HK-2 (cell line): ENCODE measurements around the gene KCNH1.

Experiments
- DNase-seq: peaks from one replicate; pipeline ENCODE4 v3.0.0-alpha.2; 2018; ENCODE audit not compliant: unreplicated experiment

The KCNH1 gene, protein sequence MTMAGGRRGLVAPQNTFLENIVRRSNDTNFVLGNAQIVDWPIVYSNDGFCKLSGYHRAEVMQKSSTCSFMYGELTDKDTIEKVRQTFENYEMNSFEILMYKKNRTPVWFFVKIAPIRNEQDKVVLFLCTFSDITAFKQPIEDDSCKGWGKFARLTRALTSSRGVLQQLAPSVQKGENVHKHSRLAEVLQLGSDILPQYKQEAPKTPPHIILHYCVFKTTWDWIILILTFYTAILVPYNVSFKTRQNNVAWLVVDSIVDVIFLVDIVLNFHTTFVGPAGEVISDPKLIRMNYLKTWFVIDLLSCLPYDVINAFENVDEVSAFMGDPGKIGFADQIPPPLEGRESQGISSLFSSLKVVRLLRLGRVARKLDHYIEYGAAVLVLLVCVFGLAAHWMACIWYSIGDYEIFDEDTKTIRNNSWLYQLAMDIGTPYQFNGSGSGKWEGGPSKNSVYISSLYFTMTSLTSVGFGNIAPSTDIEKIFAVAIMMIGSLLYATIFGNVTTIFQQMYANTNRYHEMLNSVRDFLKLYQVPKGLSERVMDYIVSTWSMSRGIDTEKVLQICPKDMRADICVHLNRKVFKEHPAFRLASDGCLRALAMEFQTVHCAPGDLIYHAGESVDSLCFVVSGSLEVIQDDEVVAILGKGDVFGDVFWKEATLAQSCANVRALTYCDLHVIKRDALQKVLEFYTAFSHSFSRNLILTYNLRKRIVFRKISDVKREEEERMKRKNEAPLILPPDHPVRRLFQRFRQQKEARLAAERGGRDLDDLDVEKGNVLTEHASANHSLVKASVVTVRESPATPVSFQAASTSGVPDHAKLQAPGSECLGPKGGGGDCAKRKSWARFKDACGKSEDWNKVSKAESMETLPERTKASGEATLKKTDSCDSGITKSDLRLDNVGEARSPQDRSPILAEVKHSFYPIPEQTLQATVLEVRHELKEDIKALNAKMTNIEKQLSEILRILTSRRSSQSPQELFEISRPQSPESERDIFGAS

DNA sequence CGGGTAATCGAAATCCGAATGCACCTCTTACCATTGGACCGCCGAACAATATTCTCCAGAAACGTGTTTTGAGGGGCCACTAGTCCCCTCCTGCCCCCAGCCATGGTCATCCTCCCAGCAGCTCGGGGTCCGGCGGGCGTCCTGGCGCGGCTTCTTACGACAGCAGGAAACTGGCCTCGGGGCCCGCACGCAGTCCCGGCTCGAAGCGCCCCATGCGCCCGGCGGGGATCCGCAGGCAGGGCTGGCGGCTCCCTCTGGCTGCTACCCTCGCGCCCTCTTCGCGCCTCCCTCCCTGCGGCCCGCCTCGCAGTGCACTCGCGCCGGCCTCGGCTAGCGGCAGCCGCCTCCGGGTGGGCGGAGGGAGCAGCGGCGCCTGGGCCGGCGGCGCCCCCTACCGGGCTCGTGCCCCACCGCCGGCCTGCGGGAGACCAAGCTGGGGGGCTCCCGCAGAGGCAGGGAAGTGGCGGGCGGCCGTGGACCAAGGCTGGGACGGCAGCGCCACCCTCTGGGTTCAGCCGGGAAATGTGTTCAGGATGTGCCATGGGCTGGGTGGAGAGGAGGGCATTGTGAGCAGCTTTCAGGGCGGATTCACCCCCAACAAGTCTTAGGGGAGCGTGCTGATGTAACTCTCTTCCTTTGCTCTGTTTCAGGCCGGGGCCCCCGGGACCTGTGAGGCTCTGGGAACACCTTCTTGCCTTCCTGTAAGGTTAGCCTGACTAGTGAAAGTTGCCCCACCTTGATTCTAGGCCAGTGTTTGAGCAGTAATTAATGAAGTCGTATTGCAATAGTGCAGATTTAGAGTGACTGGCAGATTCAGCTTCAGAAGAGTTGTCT, at the start of gene KCNH1:
Gene KCNH1, minus strand, starts transcription at position 313 of the 834 bp plus-strand sequence. Its CDS starts 203 bp downstream, at position 110.
- DNase-seq = peak; percentile 96

DNA sequence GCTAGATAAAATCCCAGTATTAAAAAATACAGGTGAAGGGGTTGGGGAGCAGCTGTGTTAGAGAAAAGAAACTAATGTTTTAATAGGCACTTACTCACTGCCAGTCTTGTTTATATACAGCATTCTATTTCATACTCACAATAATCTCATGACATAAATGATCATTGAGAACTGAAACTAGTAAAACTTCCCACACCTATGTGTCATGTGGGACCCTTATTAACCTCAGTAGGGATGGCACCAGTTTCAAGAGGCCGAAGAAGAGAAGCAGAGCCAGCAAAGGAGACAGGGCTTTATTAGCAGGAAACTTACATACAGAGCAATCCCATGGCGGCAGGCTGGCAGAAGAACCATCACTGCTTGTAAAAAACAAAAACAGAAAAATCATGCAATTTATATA, 48.8 kb upstream of the KCNH1 start:
- DNase-seq = no peak

DNA sequence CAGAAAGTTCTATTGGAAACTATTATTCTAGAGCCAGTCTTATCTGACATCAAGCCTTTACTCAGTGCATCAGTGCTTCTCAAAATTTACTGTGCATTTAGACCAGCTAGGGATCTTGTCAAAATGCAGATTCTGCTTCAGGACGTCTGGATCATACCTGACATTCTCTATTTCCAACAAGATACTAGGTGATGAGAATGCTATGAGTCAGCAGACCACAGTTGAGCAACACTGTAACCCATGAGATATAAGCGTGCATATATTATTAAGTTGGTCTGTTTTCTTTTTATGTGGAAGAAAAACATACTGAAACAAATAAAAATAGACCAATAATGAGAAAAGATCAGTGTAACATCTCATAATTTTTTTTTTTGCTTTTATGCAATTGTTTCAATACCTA, 40.4 kb upstream of the KCNH1 start:
- DNase-seq = no peak

DNA sequence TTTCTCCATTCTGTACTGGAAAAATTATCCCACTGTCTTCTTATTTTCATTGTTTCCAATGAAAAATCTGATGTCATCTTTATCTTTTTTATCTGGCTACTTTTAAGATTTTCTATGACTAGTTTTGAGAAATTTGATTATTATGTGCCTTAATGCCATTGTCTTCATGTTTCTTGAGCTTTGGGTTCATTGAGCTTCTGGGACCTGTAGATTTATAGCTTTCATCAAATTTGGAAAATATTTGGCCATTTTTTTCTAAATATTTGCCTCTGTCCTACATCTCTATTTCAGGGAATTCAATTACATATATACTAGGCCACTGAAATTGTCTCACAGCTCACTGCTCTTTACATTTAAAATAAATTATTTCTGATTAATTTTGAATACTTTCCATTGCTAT, 38.7 kb upstream of the KCNH1 start:
- no peak for DNase-seq

DNA sequence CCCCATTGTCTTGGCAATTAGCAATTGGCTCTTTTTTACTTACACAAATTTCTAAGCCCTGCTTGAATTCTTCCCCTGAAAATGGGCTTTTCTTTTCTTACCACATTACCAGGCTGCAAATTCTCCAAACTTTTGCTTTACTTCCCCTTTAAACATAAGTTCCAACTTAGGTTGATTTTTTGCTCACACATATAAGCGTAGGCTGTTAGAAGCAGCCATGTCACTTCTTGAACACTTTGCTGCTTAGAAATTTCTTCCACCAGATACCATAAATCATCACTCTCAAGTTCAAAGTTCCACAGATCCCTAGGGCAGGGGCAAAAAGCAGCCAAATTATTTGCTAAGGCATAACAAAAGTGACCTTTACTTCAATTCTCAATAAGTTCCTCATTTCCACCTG, 35.4 kb upstream of the KCNH1 start:
- DNase-seq = no peak

DNA sequence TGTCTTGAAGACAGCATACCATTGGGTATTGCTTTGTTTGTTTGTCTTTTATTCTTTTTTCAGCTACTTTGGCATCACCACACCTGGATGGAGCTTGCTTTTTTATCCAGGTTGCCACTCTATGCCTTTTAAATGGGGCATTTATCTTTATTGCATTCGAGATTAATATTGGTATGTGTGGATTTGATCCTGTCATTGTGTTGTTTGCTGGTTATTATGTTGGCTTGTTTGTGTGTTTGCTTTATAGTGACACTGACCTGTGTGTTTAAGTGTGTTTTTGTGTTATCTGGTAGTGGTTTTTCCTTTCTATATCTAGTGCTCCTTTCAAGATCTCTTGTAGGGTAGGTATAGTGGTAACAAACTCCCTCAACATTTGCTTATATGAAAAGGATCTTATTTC, 24.9 kb upstream of the KCNH1 start:
- no peak for DNase-seq

DNA sequence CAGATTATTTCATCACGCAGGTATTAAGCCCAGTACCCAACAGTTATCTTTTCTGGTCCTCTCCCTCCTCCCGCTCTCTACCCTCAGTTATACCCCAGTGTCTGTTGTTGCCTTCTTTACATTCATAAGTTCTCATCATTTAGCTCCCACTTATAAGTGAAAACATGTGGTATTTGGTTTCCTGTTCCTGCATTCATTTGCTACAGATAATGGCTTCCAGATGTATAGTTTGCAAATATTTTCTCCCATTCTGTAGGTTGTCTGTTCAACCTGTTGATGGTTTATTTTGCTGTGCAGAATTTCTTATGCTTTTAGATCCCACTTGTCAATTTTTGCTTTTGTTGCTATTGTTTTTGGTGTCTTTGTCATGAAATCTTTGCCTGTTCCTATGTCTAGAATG, 21.1 kb upstream of the KCNH1 start:
- DNase-seq = no peak

DNA sequence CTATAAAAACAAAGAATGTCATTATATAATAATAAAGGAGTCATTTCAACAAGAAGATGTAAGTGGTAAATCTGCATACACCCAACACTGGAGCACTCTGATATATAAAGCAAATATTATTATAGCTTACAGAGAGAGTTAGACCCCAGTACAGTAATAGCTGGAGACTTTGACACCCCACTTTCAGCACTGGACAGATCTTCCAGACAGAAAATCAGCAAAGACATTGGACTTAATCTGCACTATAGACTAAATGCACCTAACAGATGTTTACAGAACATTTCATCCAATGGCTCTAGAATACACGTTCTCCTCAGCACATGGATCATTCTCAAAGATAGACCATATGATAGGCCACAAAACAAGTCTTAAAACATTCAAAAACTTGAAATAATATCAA, 20.0 kb upstream of the KCNH1 start:
- DNase-seq = no peak

DNA sequence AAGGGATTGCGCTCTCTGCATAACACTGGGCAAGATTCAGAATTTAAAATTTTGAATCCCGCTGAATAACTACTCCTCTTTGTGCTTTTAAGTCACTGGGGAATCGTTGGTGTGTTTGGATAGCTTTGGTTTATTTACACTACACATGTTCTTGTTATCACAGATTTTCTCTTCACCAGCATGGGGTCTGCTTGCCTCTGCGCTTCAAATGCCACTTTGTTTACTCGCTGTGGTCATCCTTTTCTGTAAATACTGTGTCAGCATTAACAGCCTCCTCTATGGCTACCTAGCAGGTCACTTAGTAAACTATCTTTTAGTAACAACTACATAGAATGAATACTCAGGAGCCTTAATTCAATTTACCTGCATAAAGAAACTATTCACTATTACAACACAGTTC, 14.4 kb upstream of the KCNH1 start:
- no peak for DNase-seq

DNA sequence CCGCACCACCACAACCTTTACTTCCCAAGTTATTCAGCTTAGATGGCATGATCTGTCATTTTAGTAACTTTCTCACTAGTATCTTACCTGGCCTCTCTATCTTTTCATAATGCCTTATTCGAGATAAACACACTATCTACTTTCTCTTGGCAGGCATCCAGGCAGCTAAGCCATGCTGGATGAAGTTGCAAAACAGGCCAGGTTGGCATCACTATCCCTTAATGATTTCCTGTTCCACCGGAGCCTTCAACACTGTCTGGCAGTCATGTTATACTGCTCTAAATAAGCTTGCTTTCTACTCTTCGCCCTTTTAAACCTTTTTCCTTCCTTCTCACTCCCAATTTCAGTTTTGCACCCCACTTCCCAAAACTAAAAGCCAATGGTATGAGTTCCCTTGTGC, 12.0 kb upstream of the KCNH1 start:
- no peak for DNase-seq

DNA sequence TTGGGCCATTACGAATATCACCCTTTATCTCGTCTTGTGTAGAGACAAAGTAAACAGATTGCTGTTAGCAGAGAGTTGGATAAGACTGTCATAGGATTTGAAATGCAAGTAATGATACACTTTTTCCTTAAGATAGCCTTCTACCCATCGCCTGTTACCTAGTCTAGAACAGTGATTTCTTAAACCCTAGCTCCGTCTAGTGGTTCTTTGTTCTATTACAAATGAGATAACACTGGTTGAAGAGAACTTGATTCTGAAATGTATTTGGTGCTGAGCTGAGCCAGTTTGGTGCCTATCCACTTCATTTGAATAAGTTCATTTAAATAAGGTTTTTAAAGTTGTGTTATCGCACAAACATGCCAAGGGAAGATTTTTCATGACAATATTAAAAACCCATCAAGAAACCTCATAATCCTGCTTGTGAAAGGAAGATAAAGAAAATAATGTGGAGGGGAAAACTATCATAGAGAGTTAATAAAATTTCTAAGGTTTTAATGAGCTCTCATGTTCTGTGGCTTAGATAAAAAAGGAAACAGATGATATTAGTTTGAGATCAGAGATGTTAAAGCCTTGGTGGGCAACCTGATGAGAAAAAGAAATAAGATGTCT, 1.5 kb upstream of the KCNH1 start:
- no peak for DNase-seq

DNA sequence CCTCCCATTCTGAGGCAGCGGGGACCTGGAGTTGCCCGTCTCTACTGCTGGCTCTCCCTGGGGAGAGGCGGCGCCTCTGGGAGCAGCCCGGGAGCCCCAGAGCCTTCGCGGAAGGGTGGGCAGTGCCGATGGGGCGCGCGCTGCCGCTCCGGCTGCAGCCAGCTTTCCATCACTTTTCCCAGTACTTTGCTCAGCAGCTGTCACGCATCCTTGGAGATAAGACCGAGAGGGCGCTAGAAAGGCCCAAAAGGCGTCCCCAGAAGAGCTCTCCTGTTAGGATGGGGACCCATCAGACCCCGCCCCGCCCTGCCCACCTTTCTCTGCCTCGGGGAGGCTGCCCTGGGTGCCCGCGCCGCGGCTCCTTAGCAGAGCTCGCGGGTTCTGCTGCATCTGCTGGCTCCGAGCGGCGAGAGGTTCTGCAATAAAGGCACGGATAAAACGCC, 534 bp downstream of the KCNH1 start:
- no peak for DNase-seq

DNA sequence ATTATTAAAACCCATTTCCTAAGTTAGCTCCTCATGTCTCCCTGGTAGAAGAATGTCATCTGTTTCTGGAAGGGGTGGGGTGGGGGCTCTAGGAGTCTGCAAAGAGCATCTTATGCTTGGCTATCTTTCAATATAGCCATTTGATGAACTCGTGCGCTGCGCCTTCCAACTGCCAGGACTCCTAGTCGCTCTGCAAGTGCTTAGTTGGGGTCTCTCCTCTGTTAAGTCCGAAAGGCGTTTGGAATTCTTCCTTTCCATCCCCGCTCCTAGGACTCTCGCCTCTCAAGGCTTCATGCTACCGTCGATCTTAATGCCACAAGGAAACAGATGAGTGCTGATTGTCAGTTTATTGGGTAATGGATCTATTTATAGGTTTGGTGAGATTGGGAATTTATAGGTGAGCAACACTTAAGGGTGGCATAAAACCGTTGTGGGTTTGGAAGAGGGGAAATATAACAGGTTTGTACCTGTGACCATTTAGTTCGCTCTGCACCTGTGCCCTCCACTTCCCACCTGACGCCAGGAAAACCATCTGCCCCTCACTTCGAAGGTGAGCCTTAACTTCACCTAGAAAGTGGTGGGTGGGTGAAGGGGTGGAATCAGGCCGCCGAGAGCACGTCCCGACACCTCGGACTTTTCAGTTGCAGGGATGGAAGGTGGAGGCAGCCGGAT, 1.1 kb downstream of the KCNH1 start:
- DNase-seq = peak; percentile 6

DNA sequence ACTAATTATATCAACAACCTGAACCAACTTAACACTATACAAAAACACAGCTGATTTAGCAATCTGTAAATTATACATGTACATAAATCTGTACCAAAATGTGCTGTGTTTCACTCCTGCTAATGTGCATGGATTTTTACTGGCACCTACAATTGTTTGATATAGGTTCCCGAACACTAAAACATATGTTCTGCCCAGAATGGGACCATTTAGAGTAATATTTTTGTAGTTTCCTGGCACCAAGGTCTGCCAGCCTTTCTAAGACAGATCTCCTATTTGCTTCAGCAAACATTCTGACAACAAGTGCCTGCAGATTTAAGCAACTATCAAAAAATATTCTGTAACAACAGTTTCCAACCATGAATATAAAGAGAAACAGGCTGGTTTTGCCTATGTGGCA, 4.2 kb downstream of the KCNH1 start:
- no peak for DNase-seq

DNA sequence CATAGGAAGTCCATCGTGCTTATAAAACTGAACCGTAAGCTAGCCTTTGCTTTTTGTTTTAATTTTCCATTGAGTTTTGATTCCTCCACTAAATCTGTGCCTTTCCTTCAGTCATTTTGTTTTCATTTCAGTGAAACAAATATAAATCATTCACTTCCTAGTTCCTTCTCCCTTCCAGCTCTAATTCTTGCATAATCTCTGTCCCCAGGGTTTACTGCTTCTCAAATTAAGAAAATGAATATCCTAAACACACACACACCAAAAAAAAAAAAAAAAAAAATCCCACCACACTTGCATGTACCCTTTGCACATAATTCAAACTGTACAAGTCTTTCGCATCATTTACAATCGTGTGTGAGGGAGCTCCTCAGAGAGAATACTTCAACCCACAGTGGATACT, 6.8 kb downstream of the KCNH1 start:
- DNase-seq = no peak

DNA sequence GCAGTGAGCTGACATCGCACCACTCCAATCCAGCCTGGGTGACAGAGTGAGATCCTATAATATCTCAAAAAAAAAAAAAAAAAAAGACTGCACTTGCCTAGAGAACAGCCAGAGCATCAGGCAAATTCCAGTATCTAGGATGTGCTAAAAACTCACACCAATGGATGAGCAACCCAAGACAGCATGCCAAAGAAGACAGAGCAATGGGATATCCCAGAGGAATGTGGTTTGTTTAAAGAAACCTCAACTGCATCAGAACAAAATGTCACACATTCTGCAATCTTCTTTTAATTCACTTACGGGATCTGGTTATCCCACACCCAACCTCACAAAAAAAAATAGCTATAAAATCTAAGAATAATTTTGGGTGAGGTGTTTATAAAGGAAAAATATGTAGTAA, 7.3 kb downstream of the KCNH1 start:
- DNase-seq = no peak

DNA sequence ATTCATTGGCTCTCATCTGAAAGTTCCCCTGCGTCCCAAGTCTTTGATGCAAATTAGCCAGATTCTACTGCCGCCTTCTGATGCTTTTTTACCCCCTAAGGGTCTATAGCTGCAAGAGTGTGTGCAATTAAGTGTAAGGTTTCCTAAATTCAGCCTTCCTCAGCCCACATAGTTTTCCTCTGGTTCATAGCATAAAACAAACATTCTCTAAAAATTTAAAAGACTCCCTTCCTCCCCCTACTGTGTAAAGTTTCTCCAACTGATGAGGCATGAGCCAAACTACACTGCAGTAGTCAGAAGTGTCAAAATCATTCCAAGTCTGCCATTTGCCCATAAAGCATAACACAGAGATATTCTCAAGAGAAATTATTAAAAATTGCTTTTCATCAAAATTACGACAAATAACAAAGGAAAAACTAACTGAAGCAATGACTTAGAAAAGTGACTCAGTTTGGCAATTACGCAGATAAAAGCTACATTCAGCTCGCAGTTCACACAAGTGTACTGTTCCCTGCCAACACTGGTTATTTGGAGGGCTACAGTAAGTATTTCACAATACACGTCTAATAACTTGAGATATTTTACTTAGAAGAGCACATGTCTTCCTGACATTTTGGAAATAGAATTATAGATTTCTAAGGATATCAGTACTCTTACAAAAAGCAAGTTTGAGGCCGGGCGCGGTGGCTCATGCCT, 15.4 kb downstream of the KCNH1 start:
- DNase-seq = no peak

DNA sequence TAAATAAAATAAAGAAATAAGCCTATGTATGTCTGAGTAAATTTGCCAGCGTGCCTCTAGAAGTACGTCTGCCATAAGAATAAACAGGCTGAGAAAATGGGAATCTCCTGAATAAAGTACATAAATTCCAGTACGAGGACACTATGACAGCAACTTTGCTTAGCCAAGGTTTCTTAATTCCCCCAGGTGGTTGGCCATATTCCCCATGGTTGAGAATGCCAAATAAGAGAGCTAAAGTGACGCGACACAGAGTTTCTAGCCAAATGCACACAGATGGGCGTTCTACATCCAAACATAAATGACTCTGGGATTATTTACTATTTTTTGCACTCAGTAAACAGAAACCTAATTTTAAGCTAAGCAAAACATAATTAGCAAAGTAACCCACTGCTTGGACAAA, 19.5 kb downstream of the KCNH1 start:
- no peak for DNase-seq

DNA sequence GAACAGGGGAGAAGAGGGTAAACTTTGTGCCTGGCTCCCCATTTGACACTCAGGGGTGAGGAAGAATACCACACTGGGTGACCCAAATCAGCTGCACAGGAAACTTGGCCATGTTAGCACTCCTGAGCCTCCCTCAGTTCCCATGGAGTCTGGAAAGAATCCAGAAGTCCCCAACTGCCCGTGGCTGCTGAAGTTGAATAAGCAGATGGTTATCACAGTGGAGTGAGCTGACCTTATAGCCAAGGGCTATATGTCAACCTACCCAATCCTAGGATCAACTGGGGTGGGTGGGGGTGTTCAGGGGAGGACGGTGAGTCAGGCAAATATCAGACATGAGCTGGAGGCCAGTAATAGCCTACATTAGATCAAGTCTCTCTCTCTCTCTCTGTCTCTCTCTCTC, 20.4 kb downstream of the KCNH1 start:
- DNase-seq = no peak

DNA sequence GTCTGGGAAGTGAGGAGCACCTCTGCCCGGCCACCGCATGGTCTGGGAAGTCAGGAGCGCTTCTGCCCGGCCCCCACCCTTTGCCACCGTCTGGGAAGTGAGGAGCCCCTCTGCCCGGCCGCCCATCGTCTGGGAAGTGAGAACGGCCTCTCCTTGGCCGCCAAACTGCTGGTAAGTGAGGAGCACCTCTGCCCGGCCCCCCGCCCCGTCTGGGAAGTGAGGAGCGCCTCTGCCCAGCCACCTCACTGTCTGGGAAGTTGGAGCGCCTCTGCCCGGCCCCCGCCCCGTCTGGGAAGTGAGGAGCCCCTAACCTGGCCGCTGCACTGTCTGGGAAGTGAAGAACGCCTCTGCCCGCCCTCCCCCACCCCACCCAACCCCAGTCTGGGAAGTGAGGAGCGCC, 22.6 kb downstream of the KCNH1 start:
- DNase-seq = no peak
